Fibroblast of skin of scalp (primary cell): Measurements from ENCODE around the gene NR2C2. TPM values are rescaled to one million over a fixed set of nuclear protein-coding genes. Genes with fewer than 3 reads are reported as not detected.
"Not testable (repeated sequence)": the region's sequence is repeated elsewhere in the genome, so short reads cannot be mapped to it uniquely, and the experiment has no call there.

Source experiments
- DNase-seq: peaks from one replicate; pipeline ENCODE4 v3.0.0-alpha.2; 2013
- polyA plus RNA-seq, 2 experiments: library from polyadenylated mRNA; unstranded; fragments of 120-200 nt; gene quantifications; one replicate each; pipeline ENCODE4 v1.2.1, GENCODE V29; 2013; ENCODE audit not compliant: insufficient read length in 2 of 2

NR2C2 gene
- 25.0 TPM for polyA plus RNA-seq (2013, experiment 1 of 2; ENCODE audit: insufficient read length)
- polyA plus RNA-seq (2013, experiment 2 of 2; ENCODE audit: insufficient read length), result 27.4 TPM

- peak; percentile 85 for DNase-seq
These were observed at the start of gene NR2C2 for GRCh38 chr3:14947100-14947885. NR2C2 (plus strand) TSS chr3:14947583; CDS start chr3:15003915, 56,332 bp downstream.

GRCh38 chr3:14898929-14899328, 48.5 kb upstream of the NR2C2 start:
- no peak for DNase-seq

DNA sequence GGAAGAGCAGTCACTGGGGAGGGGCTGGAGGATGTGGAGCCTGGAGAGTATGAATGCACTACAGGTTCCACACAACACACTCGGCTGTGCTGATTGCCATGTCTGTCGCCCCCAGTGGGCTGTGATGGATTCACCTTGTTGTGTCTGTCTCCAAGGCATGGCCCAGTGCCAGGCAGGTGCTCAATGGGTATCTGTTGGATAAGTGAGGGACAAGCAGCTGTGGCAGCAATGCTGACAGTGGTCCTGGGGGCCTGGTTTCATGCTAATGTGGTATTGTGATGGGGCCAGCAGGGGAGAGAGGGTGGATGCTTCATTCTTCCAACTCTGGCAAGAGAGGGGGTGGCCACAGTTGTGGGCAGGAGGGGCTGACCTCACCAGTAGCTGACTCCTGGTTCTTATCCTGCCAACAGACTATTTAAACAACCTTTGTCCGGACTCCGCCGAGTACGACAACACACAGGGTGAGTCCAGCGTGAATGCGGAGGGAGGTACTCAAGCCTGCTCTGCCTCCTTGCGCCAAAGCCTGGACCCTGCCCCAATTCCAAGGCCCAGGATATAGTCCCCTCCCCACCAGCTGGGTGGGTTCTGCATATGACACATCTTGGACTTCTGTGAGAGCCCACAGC, 47.3 kb upstream of the NR2C2 start:
- DNase-seq, result no peak

DNA sequence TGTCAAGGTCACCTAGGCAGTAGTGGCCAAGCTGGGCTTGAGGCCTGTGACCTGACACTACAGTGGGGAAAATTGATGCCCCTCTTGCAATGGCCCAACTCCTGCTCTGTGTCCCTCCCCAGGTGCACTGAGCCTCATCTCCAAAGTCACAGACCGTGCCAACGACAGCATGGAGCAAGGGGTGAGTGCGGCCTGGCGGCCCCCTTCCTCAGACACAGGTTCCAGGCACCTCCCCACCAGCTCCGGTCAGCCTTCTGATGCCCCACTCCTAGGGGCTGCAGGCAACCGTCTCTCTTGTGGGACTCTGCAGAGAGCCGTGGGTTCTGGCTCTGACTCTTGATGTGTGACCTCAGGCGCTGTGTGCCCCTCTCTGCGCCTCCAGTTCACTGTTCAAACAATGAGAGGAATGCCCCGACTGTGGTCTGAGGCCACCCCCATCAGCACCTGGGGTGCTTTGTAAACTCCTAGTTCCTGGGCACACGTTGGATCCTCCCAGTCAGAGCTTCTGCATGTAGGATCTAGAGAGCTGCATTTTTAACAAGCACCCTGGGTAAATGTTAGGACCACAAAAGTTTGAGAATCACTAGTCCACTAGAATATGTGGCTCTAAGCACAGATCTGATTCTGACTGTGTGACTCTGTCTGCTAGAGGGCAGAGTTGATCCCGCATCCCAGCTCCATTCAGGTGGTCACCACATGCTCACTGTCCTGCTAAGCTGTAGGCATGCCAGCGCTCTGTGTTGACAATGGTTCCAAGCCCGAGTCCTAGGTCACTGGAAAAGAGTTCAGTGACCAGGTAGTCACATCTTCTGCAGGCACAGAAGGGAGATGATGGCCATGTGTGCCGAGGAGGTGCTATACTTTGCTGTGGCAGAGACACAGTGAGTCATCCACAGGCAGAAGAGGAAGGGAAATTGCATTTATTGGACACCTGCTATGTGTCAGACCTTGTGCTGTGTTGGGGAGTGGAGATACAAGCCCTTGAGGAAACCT, 46.2 kb upstream of the NR2C2 start:
- DNase-seq, result no peak

- DNase-seq, result no peak
These were observed 44.7 kb upstream of the NR2C2 start for GRCh38 chr3:14902719-14903118.

DNA sequence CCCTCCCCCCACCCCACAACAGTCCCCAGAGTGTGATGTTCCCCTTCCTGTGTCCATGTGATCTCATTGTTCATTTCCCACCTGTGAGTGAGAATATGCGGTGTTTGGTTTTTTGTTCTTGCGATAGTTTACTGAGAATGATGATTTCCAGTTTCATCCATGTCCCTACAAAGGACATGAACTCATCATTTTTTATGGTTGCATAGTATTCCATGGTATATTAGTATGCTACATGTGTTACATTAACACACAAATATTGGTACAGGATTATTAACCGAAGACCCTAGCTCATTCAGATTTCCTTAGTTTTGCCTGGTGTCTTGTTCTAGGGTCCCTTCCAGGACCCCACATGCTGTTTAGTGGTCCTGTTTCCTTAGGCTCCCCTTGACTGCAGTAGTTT, 43.9 kb upstream of the NR2C2 start:
- not testable (repeated sequence) for DNase-seq

- no peak for DNase-seq
These were observed 42.2 kb upstream of the NR2C2 start for GRCh38 chr3:14905055-14905657.

DNA sequence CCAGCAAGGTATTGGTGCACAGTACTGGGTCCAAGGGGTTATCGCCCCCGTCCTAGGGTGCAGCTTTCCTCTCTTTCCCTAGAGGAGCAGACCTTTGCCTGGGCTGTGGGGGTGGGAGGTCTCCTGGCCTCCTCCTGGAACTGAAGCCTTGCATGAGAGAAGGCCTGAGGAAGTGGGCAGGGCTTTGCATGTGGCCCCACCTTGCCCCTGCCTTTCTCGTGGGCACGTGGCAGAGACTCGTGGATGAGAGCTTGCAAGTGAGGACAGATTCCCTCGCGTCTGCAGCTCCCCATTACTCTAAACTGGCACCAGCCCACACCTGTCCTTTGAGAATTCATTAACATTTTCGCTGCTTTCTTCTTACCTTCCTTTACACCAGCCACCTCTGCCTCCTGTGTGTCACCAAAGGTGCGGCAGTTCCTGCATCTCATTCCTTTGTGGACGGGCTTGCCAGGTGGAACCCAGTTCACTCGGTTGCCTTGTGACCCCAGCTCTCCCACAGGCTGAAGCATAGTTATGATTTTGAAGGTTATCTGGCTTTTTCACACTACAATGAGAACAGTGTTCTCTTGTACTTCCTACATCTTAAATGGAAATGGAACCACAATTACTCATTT, 40.9 kb upstream of the NR2C2 start:
- no peak for DNase-seq

GRCh38 chr3:14907043-14907966, 40.1 kb upstream of the NR2C2 start:
- no peak for DNase-seq

- no peak for DNase-seq
These were observed 38.1 kb upstream of the NR2C2 start for GRCh38 chr3:14909250-14909649.

DNA sequence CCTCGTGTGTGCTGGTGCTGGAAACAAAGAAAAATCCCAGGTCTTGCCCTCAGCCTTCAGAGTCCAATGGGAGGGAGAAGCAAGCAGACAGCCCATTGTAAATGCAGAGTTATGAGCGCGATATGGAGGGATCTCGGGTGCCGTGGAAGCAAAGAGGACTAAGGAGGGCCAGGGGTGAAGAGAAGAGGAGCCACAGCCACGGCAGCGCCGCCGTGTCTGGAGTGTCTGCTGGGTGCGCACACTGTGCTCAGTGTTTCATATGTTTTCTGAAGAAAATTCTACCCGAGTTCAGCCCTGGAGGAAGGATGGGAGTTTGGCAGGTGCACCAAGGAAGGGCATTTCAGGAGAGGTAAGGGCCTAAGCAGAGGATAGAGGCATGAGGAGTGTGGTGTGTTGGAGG, 35.7 kb upstream of the NR2C2 start:
- DNase-seq, result no peak

GRCh38 chr3:14913071-14913925, 34.1 kb upstream of the NR2C2 start:
- no peak for DNase-seq

GRCh38 chr3:14913926-14914778, 33.2 kb upstream of the NR2C2 start:
- DNase-seq, result no peak

GRCh38 chr3:14914779-14915117, 32.6 kb upstream of the NR2C2 start:
- no peak for DNase-seq

- DNase-seq, result no peak
These were observed 31.7 kb upstream of the NR2C2 start for GRCh38 chr3:14915636-14916222.

GRCh38 chr3:14918356-14918860, 29.0 kb upstream of the NR2C2 start:
- no peak for DNase-seq

- DNase-seq, result no peak
These were observed 26.8 kb upstream of the NR2C2 start for GRCh38 chr3:14920536-14920935.

DNA sequence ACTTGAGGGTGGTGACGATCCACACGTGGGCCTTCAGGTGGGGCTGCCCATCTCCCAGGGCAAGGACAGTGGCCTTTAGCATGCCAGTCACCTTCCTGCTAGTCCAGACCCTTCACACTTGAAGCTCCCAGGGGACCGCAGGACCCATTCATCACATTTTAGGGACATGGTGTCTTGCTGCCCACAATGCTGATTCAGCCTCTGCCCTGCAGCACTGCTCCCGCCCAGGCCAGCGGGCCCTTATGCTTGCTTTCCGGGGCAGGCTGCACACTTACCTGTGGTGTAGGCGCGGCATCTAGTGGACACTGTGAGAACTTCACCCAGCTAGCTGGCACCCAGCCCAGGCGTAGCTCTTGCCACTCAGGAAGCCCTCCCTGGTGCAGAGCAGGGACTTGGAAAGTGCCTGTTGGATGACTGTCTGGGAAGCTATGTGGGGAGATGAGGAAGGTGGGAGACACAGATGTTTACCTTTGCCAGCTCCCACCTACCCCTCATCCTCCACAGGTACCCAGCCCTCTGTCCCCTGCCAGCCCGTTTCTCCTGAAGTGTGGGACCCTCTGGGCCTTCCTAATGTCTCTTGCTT, 26.3 kb upstream of the NR2C2 start:
- peak; percentile 86 for DNase-seq
